Sigmoid colon (tissue), 4 donors: ENCODE data around the gene AASS.

Source experiments
- POLR2A ChIP-seq, 2 donors: fragments of 450-650 bp; IDR thresholded peaks; one replicate each; pipeline ENCODE4 v1.6.1; 2016; ENCODE audit warnings: antibody characterized with exemption in 2 of 2, mild to moderate bottlenecking in 2 of 2, moderate library complexity in 2 of 2
- POLR2AphosphoS5 ChIP-seq, 4 donors: sonication (generic); formaldehyde crosslinking; IDR thresholded peaks; one replicate each; pipeline ENCODE4 v1.6.1; 2017; ENCODE audit warnings: antibody characterized with exemption in 4 of 4
- TF ChIP-seq, protein P1 (sequence below), 4 experiments: fragments of 450-650 bp in 3 of 4; fragments of 200-600 bp in 1 of 4; IDR thresholded peaks; one replicate each; pipeline ENCODE4 v1.5.1; 2016 to 2019; ENCODE audit warnings: antibody characterized with exemption in 4 of 4, mild to moderate bottlenecking in 3 of 4, moderate library complexity in 2 of 4

DNA sequence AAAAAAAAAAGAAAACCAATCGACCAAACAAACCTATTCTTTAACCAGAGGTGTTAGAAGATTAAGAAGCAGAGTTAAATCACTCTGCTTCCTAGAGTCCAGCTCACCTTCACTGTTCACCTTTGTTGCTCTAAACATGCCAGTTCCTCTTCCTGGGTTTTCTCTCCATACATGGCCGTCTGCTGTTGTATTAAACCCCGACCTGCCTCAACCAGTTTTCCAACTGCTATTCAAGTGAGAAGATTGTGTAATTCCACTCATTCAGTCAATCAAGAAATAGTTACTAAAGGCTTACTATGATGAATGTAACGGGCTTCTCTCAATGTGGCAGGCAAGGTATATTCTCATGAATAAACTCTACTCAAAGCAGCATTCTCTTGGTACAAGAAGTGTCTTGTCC lies 8.8 kb downstream of the AASS start:
- TF ChIP-seq POLR2AphosphoS5 (IDR thresholded peaks at IDR 0.05) (no peak), POLR2A (IDR thresholded peaks at IDR 0.05) (no peak)
- TF ChIP-seq, protein P1, sequence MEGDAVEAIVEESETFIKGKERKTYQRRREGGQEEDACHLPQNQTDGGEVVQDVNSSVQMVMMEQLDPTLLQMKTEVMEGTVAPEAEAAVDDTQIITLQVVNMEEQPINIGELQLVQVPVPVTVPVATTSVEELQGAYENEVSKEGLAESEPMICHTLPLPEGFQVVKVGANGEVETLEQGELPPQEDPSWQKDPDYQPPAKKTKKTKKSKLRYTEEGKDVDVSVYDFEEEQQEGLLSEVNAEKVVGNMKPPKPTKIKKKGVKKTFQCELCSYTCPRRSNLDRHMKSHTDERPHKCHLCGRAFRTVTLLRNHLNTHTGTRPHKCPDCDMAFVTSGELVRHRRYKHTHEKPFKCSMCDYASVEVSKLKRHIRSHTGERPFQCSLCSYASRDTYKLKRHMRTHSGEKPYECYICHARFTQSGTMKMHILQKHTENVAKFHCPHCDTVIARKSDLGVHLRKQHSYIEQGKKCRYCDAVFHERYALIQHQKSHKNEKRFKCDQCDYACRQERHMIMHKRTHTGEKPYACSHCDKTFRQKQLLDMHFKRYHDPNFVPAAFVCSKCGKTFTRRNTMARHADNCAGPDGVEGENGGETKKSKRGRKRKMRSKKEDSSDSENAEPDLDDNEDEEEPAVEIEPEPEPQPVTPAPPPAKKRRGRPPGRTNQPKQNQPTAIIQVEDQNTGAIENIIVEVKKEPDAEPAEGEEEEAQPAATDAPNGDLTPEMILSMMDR (IDR thresholded peaks at IDR 0.05) = no peak
